Activated CD4-positive, alpha-beta T cell treated with anti-CD3 and anti-CD28 coated beads, Interleukin-2, Interleukin-6, amounts not matched to agents 100 ng/mL and 50 ng/mL, durations not matched to agents 16 hours and 8 hours (primary cell): ENCODE measurements around the gene DPYSL3.

Source experiments
- DNase-seq: peaks from one replicate; pipeline ENCODE4 v3.0.0-alpha.2; 2020

DPYSL3 gene

GRCh38 chr5:147360816-147361215 is 149.1 kb downstream of the DPYSL3 start:
- no peak for DNase-seq

- no peak for DNase-seq
Measured at GRCh38 chr5:147359581-147359980, 150.3 kb downstream of the DPYSL3 start.

- DNase-seq: no peak
Measured at GRCh38 chr5:147359101-147359500, 150.8 kb downstream of the DPYSL3 start.

- DNase-seq: no peak
Measured at GRCh38 chr5:147349241-147349640, 160.6 kb downstream of the DPYSL3 start.

GRCh38 chr5:147348451-147348850 is 161.4 kb downstream of the DPYSL3 start:
- no peak for DNase-seq

- DNase-seq: no peak
Measured at GRCh38 chr5:147348046-147348445, 161.8 kb downstream of the DPYSL3 start.

GRCh38 chr5:147346006-147346561 is 163.8 kb downstream of the DPYSL3 start:
- DNase-seq: no peak

- no peak for DNase-seq
Measured at GRCh38 chr5:147344861-147345260, 165.0 kb downstream of the DPYSL3 start.

GRCh38 chr5:147341345-147341744 is 168.5 kb downstream of the DPYSL3 start:
- no peak for DNase-seq

- no peak for DNase-seq
Measured at GRCh38 chr5:147340941-147341340, 168.9 kb downstream of the DPYSL3 start.
